Sigmoid colon (tissue), 3 donors: ENCODE data around the gene B4GALT6.

Experiments used
- CTCF ChIP-seq, 4 experiments: fragments of 450-650 bp in 3 of 4; fragments of 200-600 bp in 1 of 4; IDR thresholded peaks; one replicate each; pipeline ENCODE4 v1.5.1; 2016 to 2019; ENCODE audit warnings: antibody characterized with exemption in 4 of 4, mild to moderate bottlenecking in 3 of 4, moderate library complexity in 2 of 4
- POLR2A ChIP-seq, 2 donors: fragments of 450-650 bp; IDR thresholded peaks; one replicate each; pipeline ENCODE4 v1.6.1; 2016; ENCODE audit warnings: antibody characterized with exemption in 2 of 2, mild to moderate bottlenecking in 2 of 2, moderate library complexity in 2 of 2

- TF ChIP-seq CTCF (IDR thresholded peaks at IDR 0.05) (peak; percentile 20 to 82 (median 60)), POLR2A (IDR thresholded peaks at IDR 0.05) (no peak)
These were observed 38.1 kb upstream of the B4GALT6 start for GRCh38 chr18:31722369-31722957.
